GM21737 (cell line): ENCODE data around the gene RAP2B.
"Not testable (repeated sequence)": the region's sequence is repeated elsewhere in the genome, so short reads cannot be mapped to it uniquely, and the experiment has no call there.

Experiments
- ATAC-seq: cut with Tn5 transposase; IDR thresholded peaks from one replicate; pipeline ENCODE4 v1.9.1; 2021; ENCODE audit warnings: mild to moderate bottlenecking, moderate library complexity; ENCODE audit not compliant: unreplicated experiment

The RAP2B gene

DNA sequence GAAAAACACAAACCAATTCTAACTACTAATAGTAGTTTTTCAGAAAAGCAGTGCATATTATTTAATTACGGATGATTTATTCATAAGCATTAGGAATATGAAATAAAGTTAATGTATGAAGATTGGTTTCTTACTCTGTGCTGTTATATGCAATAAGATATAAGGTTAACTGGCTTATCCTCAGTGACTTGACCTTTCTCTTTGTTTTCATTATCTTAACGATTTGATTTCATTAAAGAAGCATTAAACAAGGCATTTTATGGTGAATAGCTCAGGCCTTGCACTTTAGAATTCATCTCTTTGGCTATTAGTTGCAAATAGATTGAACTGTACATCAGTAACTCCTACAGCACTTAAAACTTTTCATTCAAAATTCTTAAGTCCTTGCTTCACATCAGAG, 28.9 kb downstream of the RAP2B start:
- no peak for ATAC-seq

DNA sequence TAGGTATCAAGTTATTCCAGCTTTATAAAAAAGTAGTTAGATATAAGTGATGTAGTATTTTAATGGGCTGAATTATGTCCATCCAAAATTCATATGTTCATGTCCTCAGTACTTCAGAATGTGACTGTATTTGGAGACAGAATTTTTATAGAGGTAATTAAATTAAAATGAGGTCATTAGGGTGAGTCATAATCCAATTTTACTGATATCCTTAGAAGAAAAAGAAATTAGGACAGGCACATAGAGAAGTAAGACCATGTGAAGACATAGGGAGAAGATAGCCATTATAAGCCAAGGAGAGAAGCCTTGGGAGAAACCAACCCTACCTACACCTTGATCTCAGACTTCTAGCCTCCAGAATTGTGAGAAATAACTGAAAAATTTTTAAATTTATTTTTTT, 30.3 kb downstream of the RAP2B start:
- no peak for ATAC-seq

DNA sequence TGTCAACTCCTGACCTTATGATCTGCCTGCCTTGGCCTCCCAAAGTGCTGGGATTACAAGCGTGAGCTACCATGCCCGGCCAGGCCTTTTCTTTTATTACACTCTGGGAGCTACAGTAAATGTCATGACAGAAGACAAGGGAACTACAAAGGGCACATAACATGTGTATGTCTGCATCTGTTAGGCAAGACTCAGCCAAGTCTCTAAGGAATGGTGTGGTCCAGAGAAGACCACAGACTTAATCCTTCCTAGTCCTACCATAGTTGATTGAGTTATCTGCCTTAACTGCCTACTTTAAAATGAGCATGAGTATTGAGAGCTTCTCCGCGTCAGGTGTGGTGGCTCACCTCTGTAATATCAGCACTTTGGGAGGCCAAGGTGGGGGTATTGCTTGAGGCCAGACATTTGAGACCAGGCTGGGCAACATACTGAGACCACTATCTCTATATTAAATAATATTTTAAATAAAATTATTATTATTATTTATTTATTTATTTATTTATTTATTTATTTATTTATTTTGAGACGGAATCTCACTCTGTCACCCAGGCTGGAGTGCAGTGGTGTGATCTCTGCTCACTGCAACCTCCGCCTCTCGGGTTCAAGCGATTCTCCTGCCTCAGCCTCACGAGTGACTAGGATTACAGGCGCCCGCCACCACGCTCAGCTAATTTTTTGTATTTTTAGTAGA, 31.9 kb downstream of the RAP2B start:
- not testable (repeated sequence) for ATAC-seq

DNA sequence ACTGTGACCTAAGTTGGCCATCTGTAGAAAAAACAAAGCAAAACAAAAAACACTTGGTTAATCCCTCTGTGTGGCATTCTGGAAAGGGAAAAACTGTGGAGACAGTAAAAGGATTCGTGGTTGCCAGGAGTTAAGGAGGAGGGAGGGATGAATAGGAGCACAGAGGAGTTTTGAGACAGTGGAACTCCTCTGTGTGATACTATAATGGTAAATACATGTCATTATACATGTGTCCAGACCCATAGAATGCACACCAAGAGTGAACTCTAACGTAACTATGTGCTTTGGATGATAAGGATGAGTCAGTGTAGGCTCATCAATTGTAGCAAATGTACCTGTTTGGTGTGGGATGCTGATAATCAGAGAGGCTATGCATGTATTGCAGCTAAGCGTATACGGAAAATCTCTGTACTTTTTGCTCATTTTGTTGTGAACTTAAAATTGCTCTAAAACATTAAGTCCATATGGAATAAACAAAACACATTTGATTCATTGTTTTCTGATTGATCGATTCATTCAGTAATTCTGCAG, 33.4 kb downstream of the RAP2B start:
- no peak for ATAC-seq

DNA sequence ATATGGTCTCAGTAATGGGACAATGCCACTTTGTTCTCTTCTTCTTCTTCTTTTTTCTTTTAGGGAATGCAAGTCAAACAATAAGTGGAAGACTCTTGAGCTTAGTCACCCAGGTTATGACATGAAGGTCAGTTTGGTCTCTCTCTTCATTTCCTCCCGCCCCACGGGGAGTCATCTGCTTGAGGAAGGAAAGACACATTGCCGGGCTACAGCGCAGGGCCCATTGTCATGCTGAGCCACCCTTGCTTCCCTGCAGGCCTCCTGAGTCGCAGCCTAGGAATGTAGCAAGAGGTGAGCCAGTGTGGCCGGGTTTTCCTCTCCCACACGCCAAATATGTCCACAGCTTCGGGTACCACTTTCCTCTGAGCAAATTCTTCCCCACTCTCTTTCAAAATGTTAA, 47.6 kb downstream of the RAP2B start:
- no peak for ATAC-seq

DNA sequence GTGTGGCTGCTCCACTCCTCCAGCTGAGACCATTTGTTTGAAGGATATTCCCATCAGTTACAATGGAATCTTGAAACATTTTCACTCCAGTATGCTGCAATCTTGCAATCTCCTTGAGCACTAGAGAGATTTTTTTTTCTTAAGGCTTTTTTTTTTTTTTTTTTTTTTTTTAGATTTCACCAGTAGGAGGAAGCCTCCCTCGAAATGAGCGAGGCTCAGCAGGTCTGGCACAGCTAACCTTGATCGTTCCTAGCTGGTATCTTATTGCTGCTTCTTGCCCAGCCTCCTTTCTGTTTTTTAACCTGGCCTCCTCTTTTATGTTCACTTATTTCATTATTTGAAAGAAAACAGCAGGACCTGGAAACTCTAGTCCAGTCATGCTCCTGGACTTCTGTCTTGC, 48.1 kb downstream of the RAP2B start:
- ATAC-seq, result no peak

DNA sequence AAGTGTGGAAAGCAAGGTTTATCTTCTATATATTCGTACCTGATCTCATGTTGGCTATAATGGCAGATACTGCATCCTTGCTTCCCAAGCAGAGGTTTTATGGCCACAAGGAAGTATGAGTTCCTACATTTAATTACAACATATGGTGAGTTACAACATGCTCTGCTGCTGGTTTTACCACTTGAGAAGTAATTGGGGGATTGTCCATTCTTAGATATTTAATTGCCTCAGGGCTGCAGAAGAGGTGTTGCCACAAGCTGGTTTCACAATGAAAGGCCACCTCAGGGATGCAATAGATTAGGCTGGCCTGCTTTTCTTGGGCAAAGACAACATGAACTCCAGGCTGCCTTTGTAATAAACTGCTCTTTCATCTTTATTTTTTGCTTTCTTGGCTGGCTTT, 48.6 kb downstream of the RAP2B start:
- no peak for ATAC-seq

DNA sequence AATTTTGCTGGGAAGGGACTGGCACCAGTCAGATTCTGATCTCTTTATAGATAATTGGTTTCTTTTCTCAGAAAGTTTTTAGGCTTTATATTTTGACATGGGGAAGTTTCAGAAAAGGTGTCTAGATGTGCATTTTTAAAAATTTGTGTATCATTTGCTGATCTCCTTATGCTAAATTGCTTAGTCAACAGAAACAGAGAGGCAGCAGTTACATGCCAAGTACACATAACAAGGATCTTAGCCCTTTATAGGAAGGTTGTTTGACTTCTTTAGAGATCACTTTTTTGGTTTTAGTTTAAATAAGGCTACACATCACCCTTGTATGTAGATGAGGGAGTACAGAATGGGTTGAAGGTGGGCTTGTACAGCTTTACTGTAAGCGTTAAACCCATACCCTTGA, 53.5 kb downstream of the RAP2B start:
- ATAC-seq, result no peak

DNA sequence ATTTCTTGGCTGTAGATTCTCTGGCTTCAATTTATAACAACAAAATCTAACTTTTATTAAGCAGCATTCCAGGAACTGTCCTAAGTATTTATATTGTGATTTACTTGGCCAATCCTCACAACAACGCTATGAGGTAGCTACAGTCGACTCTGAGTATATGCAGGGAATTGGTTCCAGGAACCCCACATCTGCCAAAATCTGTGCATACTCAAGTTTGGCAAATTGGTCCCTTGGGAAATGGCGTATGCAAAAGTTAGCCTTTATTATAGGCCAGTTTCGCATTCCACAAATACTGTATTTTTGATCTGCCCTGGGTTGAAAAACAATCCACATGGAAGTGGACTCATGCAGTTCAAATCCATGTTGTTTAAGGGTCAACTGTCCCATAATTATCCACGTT, 53.9 kb downstream of the RAP2B start:
- no peak for ATAC-seq

DNA sequence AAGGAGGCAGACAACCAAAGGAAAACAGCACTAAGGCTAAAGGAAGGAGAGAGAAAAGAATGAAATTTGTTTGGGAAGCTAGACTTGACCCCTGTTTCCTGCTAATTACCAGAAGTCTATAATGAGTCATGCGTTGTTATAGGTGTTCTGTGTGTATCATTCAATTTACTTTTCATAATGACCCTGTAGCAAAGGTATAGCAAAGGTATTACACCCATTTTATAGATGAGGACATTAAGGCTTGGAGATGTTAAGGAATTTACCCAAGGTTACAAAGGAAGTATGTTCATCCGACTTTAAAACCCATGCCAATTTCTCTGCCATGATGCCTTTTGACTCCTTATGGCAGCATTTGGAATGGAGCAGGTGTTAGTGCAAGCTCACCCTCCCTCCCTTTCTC, 54.9 kb downstream of the RAP2B start:
- ATAC-seq, result no peak

DNA sequence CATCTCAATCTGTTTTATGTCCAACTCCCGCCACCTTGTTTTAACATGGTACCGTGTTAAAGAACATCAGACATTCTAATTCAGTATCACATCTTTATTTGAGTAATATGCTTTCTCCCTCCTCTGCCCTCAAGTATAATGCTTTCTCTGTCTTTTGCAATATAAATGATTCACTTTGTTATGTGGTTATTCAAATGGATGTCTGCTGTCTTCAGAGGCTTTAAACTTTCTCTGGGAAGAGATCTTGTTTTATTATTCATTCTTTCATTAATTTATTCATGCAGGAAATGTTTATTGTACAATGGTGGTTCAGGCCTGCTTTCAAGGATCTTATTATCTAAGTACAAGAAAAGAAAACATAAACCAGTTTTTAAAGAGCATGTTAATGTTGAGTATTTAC, 57.1 kb downstream of the RAP2B start:
- ATAC-seq, result no peak
